Breast epithelium (tissue), 4 donors: ENCODE results near the gene ZNF324. TPM values are rescaled to one million over a fixed set of nuclear protein-coding genes. Genes with fewer than 3 reads are reported as not detected.

Experiments
- DNase-seq, 2 donors: peaks; one replicate each; pipeline ENCODE4 v3.0.0-alpha.2; 2019; ENCODE audit warnings: low spot score in 2 of 2
- H3K27ac ChIP-seq, 2 donors: fragments of 200-600 bp; sonication (generic) in 1 of 2; one replicate each; pipeline ENCODE4 v1.5.1; 2016 to 2019; ENCODE audit warnings: mild to moderate bottlenecking in 1 of 2
- H3K27me3 ChIP-seq, 2 donors: fragments of 200-600 bp; sonication (generic) in 1 of 2; one replicate each; pipeline versions ENCODE4 v1.5.1 to v1.6.0; 2017 to 2019; ENCODE audit warnings: control low read depth in 1 of 2, mild to moderate bottlenecking in 1 of 2
- H3K36me3 ChIP-seq: fragments of 200-600 bp; one replicate; pipeline ENCODE4 v1.5.1; 2019
- H3K4me1 ChIP-seq, 2 donors: fragments of 200-600 bp; sonication (generic); one replicate each; pipeline ENCODE4 v1.5.1; 2016 to 2019; ENCODE audit warnings: control low read depth in 1 of 2
- H3K4me3 ChIP-seq, 3 donors: fragments of 200-600 bp; sonication (generic); 1 replicate in 2 of 3; 2 replicates in 1 of 3; pipeline ENCODE4 v1.5.1; 2016 to 2019; ENCODE audit warnings: mild to moderate bottlenecking in 3 of 3, moderate library complexity in 2 of 3
- H3K9me3 ChIP-seq, 2 donors: fragments of 200-600 bp; sonication (generic) in 1 of 2; one replicate each; pipeline ENCODE4 v1.5.1; 2016 to 2019; ENCODE audit warnings: control low read depth in 1 of 2
- POLR2A ChIP-seq: fragments of 450-650 bp; IDR thresholded peaks from one replicate; pipeline ENCODE4 v1.6.1; 2016; ENCODE audit warnings: antibody characterized with exemption, mild to moderate bottlenecking, moderate library complexity
- POLR2AphosphoS5 ChIP-seq, 3 donors: sonication (generic); formaldehyde crosslinking; IDR thresholded peaks; one replicate each; pipeline ENCODE4 v1.6.1; 2017; ENCODE audit warnings: antibody characterized with exemption in 3 of 3
- intact Hi-C: fragments of 100-400 bp; cut with DNase I; formaldehyde crosslinking; loops from one replicate; pipeline ENCODE4 v1.15.1; 2023; ENCODE audit warnings: low total_unique reads
- total RNA-seq, 3 donors: library from RNA; depleted of rRNA; stranded (reverse); fragments of >200 nt; gene quantifications; one replicate each; pipeline ENCODE4 v1.1.0, GENCODE V29; 2016
- TF ChIP-seq, protein P1 (sequence below), 3 donors: fragments of 450-650 bp; IDR thresholded peaks; one replicate each; pipeline ENCODE4 v1.5.1; 2016 to 2017; ENCODE audit warnings: antibody characterized with exemption in 3 of 3, mild to moderate bottlenecking in 3 of 3, moderate library complexity in 3 of 3

ZNF324 gene
- 10 to 100 TPM in 2 of 3 donors, 1 to 10 TPM in 1; 9.0 to 30.9 (median 24.3) TPM for total RNA-seq

DNA sequence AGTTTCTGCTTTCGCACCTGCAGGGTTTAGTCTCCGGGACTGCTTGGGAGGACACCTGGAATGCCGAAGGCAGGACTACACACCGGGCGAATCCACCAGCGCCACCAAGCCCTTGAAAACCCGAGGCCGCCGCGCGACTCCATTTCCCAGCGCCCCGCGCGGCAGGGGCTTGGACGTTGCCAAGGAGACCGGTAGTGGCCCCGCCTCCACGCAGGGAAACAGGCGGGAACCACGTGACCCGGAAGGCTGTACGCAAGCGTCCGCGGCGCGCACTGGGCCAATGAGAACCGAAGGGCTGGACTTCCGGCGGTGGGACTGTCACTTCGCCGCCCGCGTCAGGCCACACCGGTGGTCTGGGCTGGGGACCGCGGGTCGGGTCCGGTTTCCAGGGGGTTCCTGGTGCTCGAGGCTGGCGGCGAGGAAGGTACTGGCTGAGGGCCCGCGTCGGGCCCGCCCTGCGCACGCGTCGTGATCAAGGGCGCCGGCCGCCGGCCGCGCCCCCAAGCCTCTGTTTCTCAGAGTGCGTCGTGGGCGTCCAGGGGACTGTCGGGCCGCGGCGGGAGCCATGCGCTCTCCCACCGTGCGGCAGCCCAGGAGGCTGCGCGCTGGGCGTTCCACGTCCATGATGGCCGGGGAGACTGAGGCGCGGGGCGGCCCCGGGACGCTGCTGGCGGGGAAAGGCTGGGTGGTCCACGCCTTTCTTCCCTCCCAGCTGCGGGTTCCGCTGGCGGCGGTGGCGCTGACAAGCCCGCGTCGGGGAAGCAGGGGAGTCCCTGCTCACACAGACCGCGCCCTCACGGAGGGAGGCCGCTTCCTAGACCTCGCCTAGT is at the start of gene ZNF324:
Gene ZNF324 (plus strand): TSS at position 321 of the 830 bp plus-strand sequence. CDS start 2,106 bp downstream, outside the sequence.
- Histone ChIP-seq H3K9me3 (no peaks in the 10 kb centered on the region), H3K4me1 (peaks cover 2 to 6% of the 10 kb centered on the region in 2 donors), H3K27me3 (no peaks in the 10 kb centered on the region), H3K4me3 (peak within 1 kb of the TSS; percentile 83 to 99 (median 99)), H3K27ac (peak within 1 kb of the TSS; percentile 81 to 82), H3K36me3 (no peaks in the 10 kb centered on the region)
- DNase-seq = peak; percentile 98 to 99
- TF ChIP-seq POLR2AphosphoS5 (IDR thresholded peaks at IDR 0.05) = peak; percentile 44 to 76 (median 46)
- TF ChIP-seq POLR2A = no peak
- intact Hi-C loops = no loop called here

DNA sequence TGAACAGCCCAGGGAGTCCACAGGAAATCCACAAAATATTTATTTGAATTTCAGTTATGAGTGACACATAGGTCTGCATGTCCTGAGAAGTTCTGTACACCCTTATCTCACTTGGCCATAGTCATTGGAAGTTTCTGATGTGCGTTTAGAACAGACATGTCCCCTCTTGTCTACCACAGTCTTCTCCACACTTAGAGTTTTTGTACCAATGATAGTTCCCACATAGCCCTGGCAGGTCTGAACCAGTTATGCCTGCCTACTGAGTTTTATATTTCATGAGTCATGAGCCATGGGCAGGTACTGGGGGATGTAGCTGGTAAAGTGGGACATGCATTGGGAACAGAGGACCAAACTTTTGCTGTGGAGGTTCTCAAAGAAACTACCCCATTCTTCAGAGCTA is 38.3 kb upstream of the ZNF324 start:
- Histone ChIP-seq H3K9me3 (peaks cover 73 to 74% of the 10 kb centered on the region in 2 donors), H3K4me1 (no peaks in the 10 kb centered on the region), H3K27ac (no peak overlapping the region), H3K4me3 (no peak overlapping the region), H3K27me3 (no peaks in the 10 kb centered on the region), H3K36me3 (peaks cover 1% of the 10 kb centered on the region)
- intact Hi-C loops = no loop called here
- TF ChIP-seq, protein P1, sequence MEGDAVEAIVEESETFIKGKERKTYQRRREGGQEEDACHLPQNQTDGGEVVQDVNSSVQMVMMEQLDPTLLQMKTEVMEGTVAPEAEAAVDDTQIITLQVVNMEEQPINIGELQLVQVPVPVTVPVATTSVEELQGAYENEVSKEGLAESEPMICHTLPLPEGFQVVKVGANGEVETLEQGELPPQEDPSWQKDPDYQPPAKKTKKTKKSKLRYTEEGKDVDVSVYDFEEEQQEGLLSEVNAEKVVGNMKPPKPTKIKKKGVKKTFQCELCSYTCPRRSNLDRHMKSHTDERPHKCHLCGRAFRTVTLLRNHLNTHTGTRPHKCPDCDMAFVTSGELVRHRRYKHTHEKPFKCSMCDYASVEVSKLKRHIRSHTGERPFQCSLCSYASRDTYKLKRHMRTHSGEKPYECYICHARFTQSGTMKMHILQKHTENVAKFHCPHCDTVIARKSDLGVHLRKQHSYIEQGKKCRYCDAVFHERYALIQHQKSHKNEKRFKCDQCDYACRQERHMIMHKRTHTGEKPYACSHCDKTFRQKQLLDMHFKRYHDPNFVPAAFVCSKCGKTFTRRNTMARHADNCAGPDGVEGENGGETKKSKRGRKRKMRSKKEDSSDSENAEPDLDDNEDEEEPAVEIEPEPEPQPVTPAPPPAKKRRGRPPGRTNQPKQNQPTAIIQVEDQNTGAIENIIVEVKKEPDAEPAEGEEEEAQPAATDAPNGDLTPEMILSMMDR (IDR thresholded peaks at IDR 0.05) = no peak
- TF ChIP-seq POLR2AphosphoS5 (IDR thresholded peaks at IDR 0.05) (no peak), POLR2A (no peak)
- DNase-seq = no peak

DNA sequence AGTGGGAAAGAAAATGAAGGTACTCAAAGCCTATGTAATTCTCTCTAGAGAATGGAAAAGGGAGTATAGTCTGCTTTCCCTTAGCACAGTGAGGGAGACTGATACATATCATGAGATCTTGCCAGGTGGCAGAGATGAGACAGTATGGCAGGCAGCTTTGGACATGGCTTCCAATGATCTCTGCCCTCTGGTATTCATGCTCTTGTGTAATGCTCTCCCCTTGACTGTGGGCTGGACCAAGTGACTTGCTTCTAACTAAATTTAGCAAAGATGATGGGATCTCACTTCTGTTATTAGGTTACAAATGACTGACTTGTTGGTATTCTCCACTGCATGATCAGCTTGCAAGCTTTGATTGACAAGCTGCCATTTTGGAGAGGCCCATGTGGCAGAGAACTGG is 37.1 kb upstream of the ZNF324 start:
- no peak for DNase-seq
- Histone ChIP-seq H3K36me3 (peaks cover 13% of the 10 kb centered on the region), H3K27me3 (no peaks in the 10 kb centered on the region), H3K4me3 (no peak overlapping the region), H3K27ac (no peak overlapping the region), H3K4me1 (no peaks in the 10 kb centered on the region), H3K9me3 (peaks cover 85 to 86% of the 10 kb centered on the region in 2 donors)
- TF ChIP-seq, protein P1 (IDR thresholded peaks at IDR 0.05) = no peak
- TF ChIP-seq POLR2AphosphoS5 (IDR thresholded peaks at IDR 0.05) (no peak), POLR2A (no peak)
- intact Hi-C loops = no loop called here

DNA sequence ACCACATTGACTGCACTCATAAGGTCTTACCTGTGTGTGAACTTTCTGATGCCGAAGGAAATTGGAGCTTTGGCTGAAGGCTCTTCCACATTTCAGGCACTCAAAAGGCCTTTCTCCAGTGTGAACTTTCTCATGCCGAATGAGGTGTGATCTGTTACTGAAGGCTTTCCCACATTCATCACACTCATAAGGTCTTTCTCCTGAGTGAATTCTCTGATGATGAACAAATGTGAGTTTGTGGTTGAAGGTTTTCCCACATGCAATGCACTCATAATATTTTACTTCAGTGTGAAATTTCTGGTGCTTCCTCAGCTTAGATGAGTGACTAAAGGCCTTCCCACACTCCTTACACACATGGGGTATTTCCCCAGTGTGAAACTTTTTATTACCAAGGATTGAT is 32.7 kb upstream of the ZNF324 start:
- Histone ChIP-seq H3K9me3 (peaks cover 99 to 100% of the 10 kb centered on the region in 2 donors), H3K27ac (no peak overlapping the region), H3K4me3 (peak overlapping the region in 1 of 3 donors; percentile 29), H3K27me3 (no peaks in the 10 kb centered on the region), H3K36me3 (peaks cover 29% of the 10 kb centered on the region), H3K4me1 (no peaks in the 10 kb centered on the region)
- TF ChIP-seq POLR2A = no peak
- TF ChIP-seq POLR2AphosphoS5 (IDR thresholded peaks at IDR 0.05) = no peak
- TF ChIP-seq, protein P1 (IDR thresholded peaks at IDR 0.05) = no peak
- intact Hi-C loops = no loop called here
- no peak for DNase-seq

DNA sequence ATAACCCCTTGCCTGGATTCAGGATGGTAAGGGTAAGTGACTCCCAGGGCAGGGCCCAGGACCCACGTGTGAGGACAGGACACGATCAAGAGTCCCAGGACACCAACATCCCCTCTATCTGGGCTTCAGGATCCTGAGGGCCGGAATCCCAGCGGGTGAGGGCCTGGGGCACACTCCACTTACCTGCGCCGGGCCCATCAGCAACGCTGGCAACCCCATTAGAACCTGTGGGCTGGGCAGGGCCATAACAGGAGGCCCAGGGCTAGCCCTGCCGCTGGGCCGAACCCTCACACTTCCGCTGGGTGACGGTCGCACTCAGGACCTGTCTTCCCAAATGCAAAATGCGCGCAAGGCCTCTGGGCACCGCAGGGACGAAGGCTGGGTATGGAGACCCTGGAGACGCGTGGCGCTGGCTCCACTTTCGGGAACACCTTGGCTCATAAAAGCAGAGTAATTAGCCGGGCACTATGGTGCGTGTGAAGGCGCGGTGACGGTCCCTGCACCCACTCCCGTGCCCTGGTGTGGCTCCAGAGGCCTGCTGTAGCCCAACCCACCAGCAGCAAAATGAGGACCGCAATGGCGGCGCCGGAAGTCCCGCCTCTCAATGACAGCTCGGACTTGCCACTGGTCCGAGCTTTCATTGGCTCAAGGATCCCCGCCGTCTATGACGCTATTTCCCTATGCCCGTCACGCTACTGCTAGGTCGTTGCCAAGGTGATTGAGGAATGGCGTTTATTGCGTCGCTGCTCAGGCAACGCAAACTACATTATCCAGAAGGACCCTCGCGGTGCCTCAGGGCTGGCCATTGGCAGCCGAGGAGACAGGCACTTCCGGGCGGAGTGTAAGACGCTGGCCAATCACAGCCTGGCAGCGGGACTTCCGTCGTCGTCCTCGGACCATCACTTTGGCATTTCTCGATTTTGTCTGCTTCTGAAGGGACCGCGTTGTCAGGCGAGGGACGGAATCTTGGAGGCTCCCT is 27.0 kb upstream of the ZNF324 start, which contains the start of gene ZNF132:
Gene ZNF132 (minus strand): TSS at position 578 of the 979 bp plus-strand sequence. CDS start 332 bp downstream, at position 246.
- no peaks in the 10 kb centered on the region for H3K4me1 ChIP-seq
- DNase-seq = peak; percentile 92 to 99
- no peaks in the 10 kb centered on the region for H3K27me3 ChIP-seq
- TF ChIP-seq, protein P1 (IDR thresholded peaks at IDR 0.05) = no peak
- TF ChIP-seq POLR2AphosphoS5 (IDR thresholded peaks at IDR 0.05) = peak; percentile 85 to 96 (median 87)
- TF ChIP-seq POLR2A = no peak
- peak within 1 kb of the TSS; percentile 64 to 92 (median 68) for H3K4me3 ChIP-seq
- peaks cover 15% of the 10 kb centered on the region for H3K36me3 ChIP-seq
- intact Hi-C loops = no loop called here
- peak within 1 kb of the TSS; percentile 75 to 90 for H3K27ac ChIP-seq
- peaks cover 46 to 47% of the 10 kb centered on the region in 2 donors for H3K9me3 ChIP-seq
